HG03280 (cell line): ENCODE results near the gene TRNP1.

ENCODE experiments used
- ATAC-seq: cut with Tn5 transposase; IDR thresholded peaks from one replicate; pipeline ENCODE4 v1.9.1; 2021; ENCODE audit warnings: mild to moderate bottlenecking, moderate library complexity; ENCODE audit not compliant: unreplicated experiment

The TRNP1 gene

DNA sequence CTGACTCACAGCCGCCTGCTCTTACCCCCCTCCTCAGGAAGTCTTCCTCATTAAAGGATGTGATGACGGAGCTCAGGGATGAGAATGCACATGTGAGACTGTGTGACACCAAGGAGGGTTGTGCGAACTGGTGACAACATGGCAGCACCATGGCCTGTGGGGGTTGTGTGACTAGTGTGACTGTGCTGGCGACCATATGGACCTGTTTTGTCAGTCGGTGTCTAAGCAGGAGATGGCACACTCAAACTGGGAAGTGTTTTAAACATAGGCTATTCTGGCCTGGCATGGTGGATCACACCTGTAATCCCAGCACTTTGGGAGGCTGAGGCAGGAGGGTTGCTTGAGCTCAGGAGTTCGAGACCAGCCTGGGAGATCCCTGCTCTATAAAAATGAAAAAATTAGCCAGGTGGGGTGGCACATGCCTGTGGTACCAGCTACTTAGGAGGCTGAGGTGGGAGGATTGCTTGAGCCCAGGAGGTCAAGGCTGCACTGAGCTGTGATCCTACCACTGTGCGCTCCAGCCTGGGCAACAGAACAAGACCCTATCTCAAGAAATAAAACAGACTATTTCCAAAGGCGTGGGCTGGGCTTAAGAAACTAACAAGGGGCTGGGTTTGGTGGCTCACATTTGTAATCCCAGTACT lies 7.4 kb downstream of the TRNP1 start:
- no peak for ATAC-seq

DNA sequence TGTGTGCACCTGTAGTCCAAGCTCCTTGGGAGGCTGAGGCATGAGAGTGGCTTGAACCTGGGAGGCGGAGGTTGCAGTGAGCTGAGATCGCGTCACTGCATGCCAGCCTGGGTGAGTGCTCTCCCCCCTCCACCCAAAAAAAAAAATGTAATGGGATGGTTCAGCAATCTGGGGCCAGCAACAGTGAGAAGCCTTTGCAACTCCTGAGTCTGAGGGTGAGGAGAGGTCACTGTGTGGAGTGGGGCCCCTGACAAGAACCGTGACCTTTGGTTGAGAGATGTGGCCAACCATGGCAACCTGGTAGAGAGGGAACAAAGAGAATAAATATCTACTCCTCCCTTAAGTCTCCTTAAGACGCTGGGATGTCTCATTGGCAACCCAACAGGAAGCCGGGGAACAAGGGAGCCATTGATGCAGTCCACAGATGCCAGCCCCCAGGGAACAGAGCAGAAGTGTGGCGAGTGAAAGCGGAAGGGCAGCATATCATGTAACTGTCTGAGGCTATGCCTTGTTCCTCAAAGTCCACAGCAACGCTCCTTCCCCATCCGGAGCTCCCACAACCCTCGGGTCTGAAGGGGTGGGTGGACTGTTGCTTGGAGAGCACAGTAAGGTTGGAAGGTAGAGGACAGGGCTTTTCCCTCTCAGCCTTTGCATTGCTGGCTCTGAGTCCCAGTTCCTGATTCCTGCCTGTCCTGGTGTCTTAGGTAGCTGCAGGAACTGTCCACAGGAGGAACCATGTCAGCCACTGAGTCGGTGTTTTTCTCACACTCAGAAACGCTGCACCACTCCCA lies 8.3 kb downstream of the TRNP1 start:
- ATAC-seq, result no peak

DNA sequence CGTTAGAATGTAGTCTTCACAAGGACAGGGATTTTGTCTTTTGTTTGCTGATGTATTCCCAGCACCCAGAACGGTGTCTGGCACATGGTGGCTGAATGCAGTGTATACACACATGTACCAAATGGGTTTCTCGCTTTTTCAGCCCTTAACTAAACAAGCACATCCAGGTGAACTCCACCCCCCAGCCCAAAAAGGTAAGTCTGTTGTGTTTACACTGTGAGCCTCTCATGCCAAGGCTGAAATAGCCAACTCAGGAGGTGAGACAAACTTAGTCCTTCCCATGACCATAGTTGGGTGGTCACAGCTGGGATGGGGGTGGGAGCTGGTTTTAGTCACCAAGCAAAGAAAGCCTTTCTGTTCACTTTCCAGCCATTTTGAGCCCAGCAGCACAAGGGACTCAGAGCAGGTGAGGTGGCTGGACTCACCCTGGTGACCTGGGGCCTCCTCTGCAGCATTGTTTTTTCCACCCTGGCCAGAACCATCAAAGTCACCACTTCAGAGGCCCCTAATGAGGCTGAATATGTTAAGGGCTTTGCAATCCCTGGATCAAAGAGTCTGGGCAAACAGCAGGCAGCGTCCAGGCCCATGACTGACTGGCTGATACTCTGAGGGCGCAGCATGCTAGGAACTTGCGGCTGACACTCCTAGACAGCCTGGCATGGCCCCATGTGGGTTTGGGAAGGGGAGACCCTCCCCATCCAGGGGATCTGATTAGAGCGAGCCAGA lies 10.4 kb downstream of the TRNP1 start:
- ATAC-seq, result no peak

DNA sequence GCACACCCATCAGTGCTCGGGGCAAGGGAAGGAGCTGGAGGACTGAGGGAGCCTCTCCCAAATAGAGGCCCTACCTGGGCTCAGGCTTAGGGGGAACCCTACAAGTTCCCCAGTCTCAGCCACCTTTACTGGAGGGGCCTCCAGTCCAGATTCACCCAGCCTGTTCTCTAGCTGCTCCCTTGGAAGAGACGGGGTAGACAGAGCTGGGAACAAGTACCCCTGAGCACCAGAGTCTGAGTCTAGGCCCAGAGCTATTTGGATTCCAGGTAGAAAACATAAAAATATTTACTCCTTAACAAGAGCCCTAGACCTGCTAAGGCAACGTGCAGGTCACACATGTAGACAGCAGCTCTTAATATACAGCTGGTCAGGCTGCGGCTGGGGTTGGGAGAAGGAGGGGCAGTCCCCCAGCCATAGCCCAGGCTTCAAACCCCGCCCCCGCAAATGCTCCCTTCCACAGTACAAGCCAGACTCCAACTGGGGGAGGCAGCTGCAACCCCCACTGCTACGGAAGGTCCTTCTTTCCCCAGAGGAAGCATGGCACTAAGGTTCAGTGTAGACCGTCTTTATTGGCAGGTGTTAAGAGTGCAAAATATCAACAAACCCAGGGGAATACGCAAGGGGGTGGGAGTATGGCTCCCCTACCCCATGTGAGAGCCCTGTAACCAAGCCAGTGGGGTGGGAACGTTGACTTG lies 11.1 kb downstream of the TRNP1 start:
- ATAC-seq, result no peak

DNA sequence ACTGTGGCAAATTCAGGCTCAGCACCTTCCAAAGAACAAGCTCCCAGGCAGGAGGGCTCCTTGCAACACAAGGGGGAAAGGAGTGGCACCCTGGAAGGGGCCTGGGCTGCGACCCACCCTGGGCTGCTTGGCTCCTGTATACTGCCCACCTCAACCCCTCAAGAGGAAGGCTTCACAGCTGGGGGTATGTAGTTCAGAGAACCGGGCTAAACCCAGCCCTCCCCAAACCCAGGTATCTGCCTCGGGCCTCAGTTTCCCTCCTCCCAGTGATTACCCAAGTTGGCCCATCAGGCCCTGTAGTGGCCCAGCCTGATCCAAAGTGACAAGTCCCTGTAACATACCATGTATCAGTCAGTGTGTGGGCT lies 11.7 kb downstream of the TRNP1 start:
- ATAC-seq, result no peak

DNA sequence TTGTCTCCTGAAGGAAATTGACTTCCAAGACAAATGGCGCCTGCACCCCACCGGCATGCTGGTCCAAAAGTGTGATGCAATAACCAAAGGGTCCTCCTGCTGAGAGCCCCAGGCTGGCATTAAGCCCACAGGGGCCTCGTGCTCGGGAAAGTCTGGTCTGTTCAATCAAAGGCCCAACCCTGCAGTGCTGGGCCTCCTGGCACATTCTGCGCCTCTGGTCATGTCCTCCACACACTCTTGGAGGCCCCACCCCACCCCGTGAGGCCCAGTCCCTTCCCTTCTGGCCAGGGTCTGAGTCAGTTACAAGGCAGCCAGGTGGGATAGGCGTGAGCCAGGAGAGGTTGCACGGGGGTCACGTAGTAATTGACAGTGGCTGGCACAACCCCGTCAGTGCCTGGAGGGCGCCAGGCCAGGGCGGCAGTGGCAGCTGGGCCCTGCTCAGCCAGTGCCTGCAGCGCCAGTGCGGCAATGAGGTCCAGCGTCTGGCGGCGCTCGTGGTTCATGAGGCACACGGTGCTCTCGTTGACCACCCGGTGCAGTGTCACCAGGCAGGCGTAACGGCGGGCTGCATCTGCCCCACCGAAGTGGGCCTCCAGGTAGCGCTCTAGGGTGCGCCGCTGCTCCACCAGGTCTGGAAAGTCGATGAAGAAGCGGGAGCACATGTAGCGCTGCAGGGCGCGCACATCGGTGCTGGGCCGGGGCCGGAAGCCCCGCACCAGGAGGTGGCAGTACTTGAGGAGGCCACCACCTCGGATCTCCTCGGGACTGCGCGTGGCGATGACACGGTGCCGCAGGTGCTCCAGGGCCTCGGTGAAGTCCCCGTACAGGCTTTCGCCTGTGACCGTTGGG lies 12.4 kb downstream of the TRNP1 start:
- ATAC-seq, result no peak

DNA sequence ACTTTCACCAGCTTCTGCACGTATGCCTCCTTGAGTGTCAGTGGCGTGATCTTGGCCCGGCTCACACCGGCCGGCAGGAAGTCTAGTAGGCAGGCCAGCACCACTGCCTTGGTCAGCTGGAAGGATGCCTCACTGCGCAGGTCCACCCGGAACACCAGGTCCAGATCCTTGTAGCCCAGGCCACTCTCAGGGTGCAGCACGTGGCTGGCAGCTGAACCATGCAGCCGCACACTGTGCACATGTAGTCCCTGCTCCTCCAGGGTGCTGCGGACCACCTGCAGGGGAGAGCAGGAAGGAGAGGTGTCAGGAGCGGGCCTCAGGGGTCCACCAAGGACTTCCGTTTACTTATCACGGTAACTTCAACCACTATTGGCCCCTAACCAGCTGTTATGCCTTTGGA lies 13.2 kb downstream of the TRNP1 start:
- ATAC-seq, result no peak

DNA sequence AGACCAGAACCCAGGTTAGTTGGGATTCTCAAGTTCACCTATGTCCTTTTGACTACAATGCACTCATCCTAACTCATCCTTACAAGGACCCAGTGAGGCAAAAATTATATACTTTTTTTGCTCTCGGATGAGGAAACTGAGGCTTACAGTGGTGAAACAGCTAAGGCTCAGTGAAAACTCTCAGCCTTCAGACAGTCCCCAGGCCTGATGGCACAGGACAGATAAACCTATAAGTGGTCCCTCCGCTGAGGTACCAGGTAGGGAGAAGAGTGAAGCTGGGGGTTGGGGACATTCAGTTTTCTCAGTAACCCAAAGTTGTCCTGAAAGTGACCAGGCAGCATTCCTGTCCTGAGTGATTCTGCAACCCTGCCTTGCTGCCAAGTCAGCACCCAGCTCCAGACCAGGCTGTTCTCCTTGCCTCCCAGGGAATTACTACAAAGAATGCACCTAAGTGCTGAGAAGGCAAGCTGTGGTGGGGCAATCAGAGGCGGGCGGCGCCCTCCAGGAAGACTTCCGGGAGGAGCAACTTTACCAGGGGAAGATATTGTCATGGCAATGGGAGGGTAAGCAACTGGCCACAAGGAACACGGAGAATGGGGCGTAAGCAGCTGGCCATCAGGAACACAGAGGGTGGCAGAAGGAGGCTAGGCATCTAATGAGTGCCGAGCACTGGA lies 14.6 kb downstream of the TRNP1 start:
- ATAC-seq, result no peak

DNA sequence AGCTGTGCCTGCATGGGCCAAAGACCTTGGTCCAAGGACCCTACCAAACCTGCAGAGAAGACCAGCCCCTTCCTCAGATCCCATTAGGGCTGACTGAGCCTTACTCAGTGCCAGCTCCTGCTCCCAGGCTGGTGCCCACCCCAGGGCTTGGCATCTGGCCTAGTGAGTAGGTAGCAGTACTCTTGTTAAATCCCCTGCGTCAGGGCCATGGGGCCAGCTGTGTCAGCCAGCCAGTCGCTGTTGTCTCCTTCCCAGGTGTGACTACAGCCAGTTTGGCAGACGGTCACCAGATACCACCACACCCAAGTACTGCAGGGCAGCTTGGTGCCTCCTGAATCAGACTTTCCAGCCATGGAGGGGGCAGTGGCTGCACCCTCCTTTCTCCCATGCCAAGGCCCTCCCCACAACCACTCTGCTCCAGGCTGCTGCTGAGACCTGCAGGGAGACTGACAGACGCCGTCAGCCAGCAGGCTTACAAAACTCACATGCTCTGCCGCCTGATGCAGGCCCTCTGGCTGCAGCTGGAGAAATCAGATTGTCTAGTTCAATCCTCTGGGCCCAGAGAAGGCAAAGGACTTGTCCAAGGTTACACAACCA lies 16.2 kb downstream of the TRNP1 start:
- no peak for ATAC-seq

DNA sequence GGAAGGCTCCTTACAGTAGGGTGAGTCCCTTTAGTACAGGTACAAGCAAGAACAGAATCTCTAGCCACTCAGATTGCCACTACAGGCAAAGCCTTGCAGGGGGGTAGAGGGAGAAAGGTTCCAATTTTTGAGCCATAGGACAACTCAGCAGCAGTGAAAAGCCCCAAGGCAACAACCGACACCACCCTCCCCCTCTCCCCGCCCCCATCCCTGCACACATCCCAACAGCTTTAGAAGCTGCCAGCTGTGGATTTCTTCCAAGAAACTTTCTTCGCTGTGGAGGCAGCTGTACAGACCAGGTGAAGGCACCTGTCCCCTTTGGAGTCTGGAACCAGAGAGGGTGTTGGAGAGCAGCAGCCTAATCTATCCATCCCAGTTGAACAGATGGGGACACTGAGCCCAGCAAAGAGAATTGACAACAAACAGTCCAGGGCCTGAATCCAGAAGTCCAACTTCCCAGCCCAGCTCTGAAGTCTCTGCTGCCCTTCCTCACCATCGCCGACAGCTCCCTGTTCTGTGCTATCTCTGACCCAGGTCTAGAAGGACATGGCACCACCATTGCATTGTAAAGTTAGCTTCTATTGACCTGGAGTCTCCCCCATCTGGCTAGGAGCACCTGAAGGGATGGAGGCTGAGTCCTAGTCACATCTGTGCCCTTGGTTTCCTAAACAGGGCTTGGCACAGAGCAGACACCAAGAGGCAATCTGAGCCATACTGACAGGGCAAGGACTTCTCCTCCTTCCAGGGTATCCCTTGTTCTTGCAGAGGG lies 16.9 kb downstream of the TRNP1 start:
- ATAC-seq, result no peak

DNA sequence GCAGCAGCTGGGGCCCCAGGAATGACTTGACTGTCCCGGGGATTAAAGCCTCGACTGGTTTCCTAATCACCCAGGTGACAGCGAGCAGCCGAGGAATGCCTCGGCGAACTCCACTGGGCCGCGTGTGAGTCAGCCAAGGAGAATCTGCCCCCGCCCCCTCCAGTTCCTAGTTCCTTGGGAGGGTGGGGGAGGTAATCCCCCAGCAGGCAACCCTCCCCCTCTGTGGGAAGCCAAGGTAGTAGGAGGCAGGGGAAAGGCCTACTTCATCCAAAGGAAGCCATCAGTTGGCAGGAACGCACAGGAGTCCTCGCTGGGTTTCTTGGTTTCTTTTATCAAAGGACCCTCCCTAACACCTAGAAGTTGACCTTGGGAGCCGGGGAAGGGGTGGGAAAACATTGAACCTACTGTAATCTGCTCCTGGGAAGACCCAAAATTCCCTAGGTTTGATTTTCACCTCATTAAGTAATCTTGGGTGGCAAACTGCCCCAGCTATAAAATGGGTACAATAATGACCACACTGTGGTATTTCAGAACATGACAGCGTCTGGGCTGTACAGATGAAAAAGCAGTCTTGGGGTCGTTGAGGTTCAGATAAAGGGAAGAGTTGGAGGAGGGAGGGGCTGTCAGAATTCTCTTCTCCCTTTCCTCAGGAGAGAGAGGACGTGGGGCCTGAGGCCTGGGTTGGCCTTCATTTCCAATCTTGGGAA lies 17.7 kb downstream of the TRNP1 start:
- no peak for ATAC-seq

DNA sequence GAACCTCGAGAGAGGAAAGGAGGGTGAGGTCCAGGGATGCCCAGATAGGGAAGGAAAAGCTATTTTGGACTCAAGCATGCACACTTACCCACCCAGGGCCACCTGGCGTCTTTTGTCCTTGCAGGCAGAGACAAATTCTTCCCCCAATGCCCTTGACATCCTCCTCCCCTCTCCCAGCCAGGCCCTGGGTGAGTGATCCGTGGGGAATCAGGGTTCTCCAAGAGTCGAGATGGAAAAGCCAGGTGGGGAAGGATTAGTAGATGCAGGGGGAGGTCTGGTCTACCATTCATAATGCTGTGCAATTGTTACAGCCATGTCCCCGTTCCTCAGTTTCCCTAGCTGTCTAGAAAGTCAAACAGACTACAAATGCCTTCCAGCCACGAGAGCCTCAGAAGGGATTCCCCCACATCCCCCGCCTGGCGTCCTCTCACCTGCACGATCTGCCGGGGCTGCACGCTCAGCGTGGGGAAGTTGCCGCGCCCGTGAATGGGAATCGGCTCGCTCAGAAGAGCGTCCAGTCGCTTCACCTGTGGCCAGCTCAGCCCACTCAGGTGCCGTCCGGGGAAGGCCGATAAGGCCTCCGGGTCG lies 18.6 kb downstream of the TRNP1 start:
- ATAC-seq, result no peak

DNA sequence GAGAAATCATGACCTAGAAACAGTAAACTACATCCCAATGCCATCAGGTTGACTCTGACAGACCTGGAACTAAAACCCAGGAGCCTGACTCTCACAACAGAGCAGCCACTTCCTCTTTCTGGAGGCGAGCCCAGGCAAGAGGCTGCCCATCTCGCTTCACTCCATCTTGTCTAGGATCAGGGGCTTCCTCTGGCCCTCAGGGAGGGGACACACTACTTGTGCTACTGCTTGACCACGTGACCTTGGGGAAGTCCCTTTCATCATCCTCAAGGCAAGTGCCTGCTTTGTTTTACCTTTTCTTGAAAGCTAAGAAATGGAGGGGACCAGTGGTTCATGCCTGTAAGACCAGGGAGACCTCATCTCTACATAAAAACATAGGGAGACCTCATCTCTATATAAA lies 21.8 kb downstream of the TRNP1 start:
- ATAC-seq, result no peak

DNA sequence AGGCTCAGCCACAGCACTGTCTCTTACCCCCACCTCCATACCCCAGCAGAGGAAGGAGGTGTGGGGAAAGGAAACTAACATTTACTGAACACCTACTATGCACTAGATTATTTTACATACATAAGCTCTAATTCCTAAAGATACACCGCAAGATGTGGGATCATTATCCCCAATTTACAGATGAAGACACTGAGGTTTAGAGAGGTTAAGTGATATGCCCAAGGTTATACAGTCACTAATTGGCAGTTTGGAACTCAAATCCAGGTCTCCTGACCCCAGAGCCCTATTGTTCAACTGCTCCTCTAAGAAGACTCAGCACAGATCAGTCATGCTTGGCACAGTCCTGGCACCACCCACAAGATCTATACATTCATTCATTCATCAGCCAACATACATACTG lies 22.9 kb downstream of the TRNP1 start:
- no peak for ATAC-seq

DNA sequence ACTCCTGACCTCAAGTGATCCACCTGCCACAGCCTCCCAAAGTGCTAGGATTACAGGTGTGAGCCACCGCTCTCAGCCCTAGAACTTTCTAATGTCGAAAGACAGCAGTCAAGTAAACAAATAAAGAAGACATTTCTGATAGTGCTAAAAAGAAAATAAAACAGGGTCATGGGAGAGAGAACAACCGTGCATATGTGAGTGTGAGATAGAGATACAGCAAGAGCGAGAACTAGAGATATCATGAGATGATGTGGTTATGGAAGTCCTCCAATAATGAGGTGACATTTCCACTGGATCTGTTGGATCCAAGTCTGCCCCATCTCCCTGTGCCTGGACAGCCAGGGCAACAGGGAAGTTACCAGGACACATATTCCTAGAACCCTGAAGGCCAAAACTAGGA lies 23.7 kb downstream of the TRNP1 start:
- ATAC-seq, result no peak

DNA sequence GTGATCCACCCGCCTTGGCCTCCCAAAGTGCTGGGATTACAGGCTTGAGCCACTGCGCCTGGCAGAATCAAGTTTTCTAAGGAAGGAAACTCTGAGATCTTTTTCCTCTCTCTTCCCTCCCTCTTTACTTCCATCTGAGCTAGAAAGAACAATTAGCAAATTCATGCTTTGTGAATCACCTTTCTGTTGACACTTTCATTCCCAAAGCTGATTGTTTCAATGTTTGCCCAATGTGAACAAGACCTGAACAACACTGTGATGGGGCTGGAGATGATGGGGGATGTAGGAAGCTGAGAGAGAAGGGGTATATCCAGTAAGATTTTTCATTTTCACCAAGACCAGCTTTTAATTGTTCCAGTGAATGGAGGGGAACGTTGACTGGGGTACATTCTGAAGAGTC lies 24.8 kb downstream of the TRNP1 start:
- ATAC-seq, result no peak

DNA sequence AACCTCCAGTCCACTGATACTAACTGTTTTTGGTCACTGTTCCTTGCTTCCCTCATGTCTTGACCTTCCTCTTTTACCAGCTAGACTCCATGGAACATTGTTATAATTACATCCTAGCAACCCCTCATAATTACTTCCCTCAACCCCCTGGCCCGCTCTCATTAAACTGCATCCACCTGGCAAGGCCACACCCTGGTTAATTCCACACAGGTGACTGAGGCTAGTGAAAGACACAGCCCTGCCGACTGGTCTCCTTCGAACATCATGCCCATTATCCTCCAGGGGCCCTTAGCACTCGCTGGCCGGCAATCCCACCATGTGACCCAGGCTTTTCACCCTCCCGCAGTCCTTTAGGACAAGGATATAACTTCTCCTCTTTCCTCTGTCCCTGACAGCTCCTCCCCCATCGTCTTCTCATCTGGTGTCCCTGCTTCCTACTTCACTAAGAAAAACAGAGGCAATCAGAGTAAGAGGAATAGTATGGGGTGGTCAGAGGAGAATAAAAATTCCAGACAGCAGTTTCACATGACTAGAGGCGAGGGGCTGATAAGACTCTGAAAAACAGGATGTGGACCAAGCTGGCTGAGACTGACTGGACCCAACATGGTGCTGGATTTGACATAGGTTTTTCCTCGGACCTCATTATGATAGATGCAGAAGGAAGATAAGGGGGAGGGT lies 28.0 kb downstream of the TRNP1 start:
- no peak for ATAC-seq
